GM19467 (cell line): ENCODE measurements around the gene REEP6.
"Not testable (repeated sequence)": the region's sequence is repeated elsewhere in the genome, so short reads cannot be mapped to it uniquely, and the experiment has no call there.

ENCODE experiments used
- ATAC-seq: cut with Tn5 transposase; IDR thresholded peaks from one replicate; pipeline ENCODE4 v1.9.1; 2021; ENCODE audit warnings: mild to moderate bottlenecking, moderate library complexity; ENCODE audit not compliant: unreplicated experiment

The REEP6 gene

GRCh38 chr19:1471515-1472160, 19.3 kb upstream of the REEP6 start:
- ATAC-seq: no peak

- no peak for ATAC-seq
Observed at GRCh38 chr19:1472231-1473084, 18.5 kb upstream of the REEP6 start.

- ATAC-seq: no peak
Observed at GRCh38 chr19:1473085-1473851, 17.7 kb upstream of the REEP6 start.

GRCh38 chr19:1474011-1474764, 16.8 kb upstream of the REEP6 start:
- ATAC-seq: no peak

- ATAC-seq: no peak
Observed at GRCh38 chr19:1474765-1475351, 16.1 kb upstream of the REEP6 start.

- no peak for ATAC-seq
Observed at GRCh38 chr19:1475751-1476437, 15.1 kb upstream of the REEP6 start.

GRCh38 chr19:1477056-1477455, 13.9 kb upstream of the REEP6 start:
- ATAC-seq: not testable (repeated sequence)

GRCh38 chr19:1478934-1479707, 11.9 kb upstream of the REEP6 start, which contains the start of gene C19orf25:
Gene C19orf25 (minus strand): TSS chr19:1479215. CDS start chr19:1478903, 312 bp downstream.
- peak; percentile 66 for ATAC-seq

GRCh38 chr19:1481224-1481892, 9.6 kb upstream of the REEP6 start:
- no peak for ATAC-seq

GRCh38 chr19:1481893-1482360, 9.1 kb upstream of the REEP6 start:
- ATAC-seq: no peak

- ATAC-seq: no peak
Observed at GRCh38 chr19:1482361-1483130, 8.4 kb upstream of the REEP6 start.

GRCh38 chr19:1483131-1483978, 7.6 kb upstream of the REEP6 start:
- no peak for ATAC-seq

- no peak for ATAC-seq
Observed at GRCh38 chr19:1483979-1484428, 7.0 kb upstream of the REEP6 start.

- no peak for ATAC-seq
Observed at GRCh38 chr19:1486720-1487575, 4.0 kb upstream of the REEP6 start.

- no peak for ATAC-seq
Observed at GRCh38 chr19:1487576-1488281, 3.3 kb upstream of the REEP6 start.
